ENCODE results near the gene SIRPD.

Gene SIRPD

DNA sequence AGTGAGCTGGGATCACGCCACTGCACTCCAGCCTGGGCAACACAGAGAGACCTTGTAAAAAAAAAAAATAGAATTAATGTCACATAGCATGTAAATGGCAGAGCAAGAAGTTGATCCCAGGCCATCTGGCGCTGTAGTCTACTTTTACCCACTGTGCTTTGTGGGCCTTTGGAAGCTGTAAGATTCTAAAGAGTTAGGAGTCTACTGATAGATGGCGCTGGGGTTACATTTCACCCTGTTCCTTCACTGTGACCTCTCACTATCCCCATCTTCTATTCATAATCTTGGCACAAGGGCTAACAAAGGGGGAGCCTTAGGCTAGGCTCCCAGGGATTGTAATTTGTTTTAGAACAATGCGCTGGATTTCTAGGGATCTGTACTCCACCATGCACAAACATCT, 24.4 kb downstream of the SIRPD start:
- TF ChIP-seq EZH2phosphoT487 (IDR thresholded peaks at IDR 0.05; ENCODE audit: borderline replicate concordance) (no peak), CTCF (conservative IDR thresholded peaks at IDR 0.05; ENCODE audit: low read length) (peak; percentile 53)
- H3K36me3 ChIP-seq (ENCODE audit: insufficient read depth, low read length) = no peaks in the 10 kb centered on the region
- H3K4me1 ChIP-seq (ENCODE audit: insufficient read depth, low read length, poor library complexity, severe bottlenecking) = no peaks in the 10 kb centered on the region
- H2AFZ ChIP-seq (ENCODE audit: low read length) = no peak overlapping the region
- H3K4me2 ChIP-seq (ENCODE audit: low read depth, low read length, poor library complexity, severe bottlenecking) = no peak overlapping the region
- H3K79me2 ChIP-seq (ENCODE audit: insufficient read depth, low read length) = no peaks in the 10 kb centered on the region
- no peak overlapping the region for H3K9ac ChIP-seq (ENCODE audit: low read depth, low read length, poor library complexity, severe bottlenecking)
- no peak overlapping the region for H3K4me3 ChIP-seq (ENCODE audit: low read length, poor library complexity, severe bottlenecking)
- H3K27me3 ChIP-seq (ENCODE audit: insufficient read depth, low read length, poor library complexity, severe bottlenecking) = no peaks in the 10 kb centered on the region
- H3K9me2 ChIP-seq (replicated peaks; ENCODE audit: low read depth, low read length) = no peaks in the 10 kb centered on the region
- H3K9me3 ChIP-seq (ENCODE audit: insufficient read depth, low read depth, low read length) = 0 out of 2 replicates have a peak, but pooled peaks cover 3% of the 10 kb centered on the region
- no peaks in the 10 kb centered on the region for H3F3A ChIP-seq (ENCODE audit: low read depth)
- no peaks in the 10 kb centered on the region for H4K20me1 ChIP-seq (ENCODE audit: insufficient read depth, low read length, poor library complexity, severe bottlenecking)

DNA sequence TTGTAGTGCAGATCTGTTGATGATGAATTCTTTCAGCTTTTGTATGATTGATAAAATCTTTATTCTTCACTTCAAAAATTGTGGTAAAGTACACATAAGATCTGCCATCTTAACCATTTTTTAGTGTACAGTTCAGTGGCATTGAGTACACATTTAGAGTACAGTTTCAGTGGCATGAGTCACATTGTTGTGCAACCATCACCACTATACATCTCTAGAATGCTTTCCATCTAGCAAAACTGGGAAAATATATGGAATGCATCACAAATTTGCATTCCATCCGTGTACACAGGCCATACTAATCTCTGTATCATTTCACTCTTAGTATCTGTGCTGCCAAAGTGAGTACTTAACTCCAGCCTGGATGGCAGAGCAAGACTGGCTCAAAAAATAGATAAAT, 28.7 kb downstream of the SIRPD start:
- Histone ChIP-seq H2AFZ (ENCODE audit: low read length) (no peak overlapping the region), H3K4me2 (ENCODE audit: low read depth, low read length, poor library complexity, severe bottlenecking) (no peak overlapping the region)

DNA sequence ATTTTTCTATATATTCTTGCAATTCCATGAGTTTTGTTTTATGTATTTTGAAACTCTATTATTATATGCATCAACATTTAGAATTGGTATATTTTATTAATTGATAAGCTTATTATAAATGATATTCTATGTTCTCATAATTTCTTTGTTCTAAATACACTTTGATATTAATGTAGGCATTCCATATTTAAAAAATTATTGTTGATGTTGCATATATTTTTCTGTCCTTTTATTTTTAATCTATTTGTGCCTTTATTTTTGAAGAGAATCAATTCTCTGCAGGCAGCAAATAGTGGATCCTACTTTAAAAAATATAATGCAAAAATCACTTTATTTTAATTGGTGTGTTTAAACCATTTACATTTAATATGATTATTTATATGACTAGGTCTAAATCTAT, 29.6 kb downstream of the SIRPD start:
- Histone ChIP-seq H3K9ac (ENCODE audit: low read depth, low read length, poor library complexity, severe bottlenecking) (no peak overlapping the region), H2AFZ (ENCODE audit: low read length) (no peak overlapping the region), H3K36me3 (ENCODE audit: insufficient read depth, low read length) (no peaks in the 10 kb centered on the region), H3K27me3 (ENCODE audit: insufficient read depth, low read length, poor library complexity, severe bottlenecking) (no peaks in the 10 kb centered on the region), H3K4me1 (ENCODE audit: insufficient read depth, low read length, poor library complexity, severe bottlenecking) (peaks cover 24% of the 10 kb centered on the region), H3K9me3 (ENCODE audit: insufficient read depth, low read depth, low read length) (peaks cover 9% of the 10 kb centered on the region; the same call in 1 of the 2 replicates), H3K9me2 (replicated peaks; ENCODE audit: low read depth, low read length) (no peaks in the 10 kb centered on the region), H3K79me2 (ENCODE audit: insufficient read depth, low read length) (no peaks in the 10 kb centered on the region), H4K20me1 (ENCODE audit: insufficient read depth, low read length, poor library complexity, severe bottlenecking) (no peaks in the 10 kb centered on the region), H3K4me3 (ENCODE audit: low read length, poor library complexity, severe bottlenecking) (no peak overlapping the region), H3F3A (ENCODE audit: low read depth) (peaks cover 10% of the 10 kb centered on the region), H3K4me2 (ENCODE audit: low read depth, low read length, poor library complexity, severe bottlenecking) (no peak overlapping the region)
- TF ChIP-seq EZH2phosphoT487 (IDR thresholded peaks at IDR 0.05; ENCODE audit: borderline replicate concordance) = no peak
- no peak for TF ChIP-seq CTCF (conservative IDR thresholded peaks at IDR 0.05; ENCODE audit: low read length)

More for the DNA sequence above, 28.7 kb downstream of the SIRPD start:
- H3K9me2 ChIP-seq (replicated peaks; ENCODE audit: low read depth, low read length) = no peaks in the 10 kb centered on the region
- H3K9ac ChIP-seq (ENCODE audit: low read depth, low read length, poor library complexity, severe bottlenecking) = no peak overlapping the region
- H3K79me2 ChIP-seq (ENCODE audit: insufficient read depth, low read length) = no peaks in the 10 kb centered on the region
- H3K4me1 ChIP-seq (ENCODE audit: insufficient read depth, low read length, poor library complexity, severe bottlenecking) = peaks cover 16% of the 10 kb centered on the region
- peaks cover 2% of the 10 kb centered on the region; the same call in 1 of the 2 replicates for H3F3A ChIP-seq (ENCODE audit: low read depth)
- no peak overlapping the region for H3K4me3 ChIP-seq (ENCODE audit: low read length, poor library complexity, severe bottlenecking)
- TF ChIP-seq CTCF (conservative IDR thresholded peaks at IDR 0.05; ENCODE audit: low read length) = no peak
- no peak for TF ChIP-seq EZH2phosphoT487 (IDR thresholded peaks at IDR 0.05; ENCODE audit: borderline replicate concordance)
- no peaks in the 10 kb centered on the region for H3K36me3 ChIP-seq (ENCODE audit: insufficient read depth, low read length)
- H3K27me3 ChIP-seq (ENCODE audit: insufficient read depth, low read length, poor library complexity, severe bottlenecking) = no peaks in the 10 kb centered on the region
- peaks cover 9% of the 10 kb centered on the region; the same call in 1 of the 2 replicates for H3K9me3 ChIP-seq (ENCODE audit: insufficient read depth, low read depth, low read length)
- no peaks in the 10 kb centered on the region for H4K20me1 ChIP-seq (ENCODE audit: insufficient read depth, low read length, poor library complexity, severe bottlenecking)

Measured in Loucy (cell line).